NCI-H1048 (cell line): ENCODE data around the gene FGD4.

Source experiments
- DNase-seq: peaks from one replicate; lab custom pipeline; 2025; lab: John Stamatoyannopoulos, UW

FGD4 gene

DNA sequence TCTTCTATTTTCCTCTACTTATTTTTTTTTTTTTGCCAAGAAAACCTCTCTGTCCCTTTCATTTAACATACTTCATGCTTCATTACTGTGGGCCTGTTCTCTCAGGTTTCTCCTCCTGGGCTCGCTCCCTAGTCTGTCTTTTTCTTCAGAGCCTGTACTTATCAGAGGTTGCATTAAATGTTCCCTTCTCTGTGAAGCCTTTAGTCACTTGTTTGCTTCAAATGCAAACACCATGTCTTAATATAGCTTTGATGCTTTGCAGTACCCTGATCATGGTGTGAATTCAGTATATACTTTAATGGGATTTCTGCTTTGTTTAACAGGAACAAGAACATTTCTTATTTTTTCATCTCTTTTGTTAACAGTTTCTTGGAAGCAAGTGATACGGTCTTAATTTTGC, 207.1 kb downstream of the FGD4 start:
- DNase-seq = no peak

DNA sequence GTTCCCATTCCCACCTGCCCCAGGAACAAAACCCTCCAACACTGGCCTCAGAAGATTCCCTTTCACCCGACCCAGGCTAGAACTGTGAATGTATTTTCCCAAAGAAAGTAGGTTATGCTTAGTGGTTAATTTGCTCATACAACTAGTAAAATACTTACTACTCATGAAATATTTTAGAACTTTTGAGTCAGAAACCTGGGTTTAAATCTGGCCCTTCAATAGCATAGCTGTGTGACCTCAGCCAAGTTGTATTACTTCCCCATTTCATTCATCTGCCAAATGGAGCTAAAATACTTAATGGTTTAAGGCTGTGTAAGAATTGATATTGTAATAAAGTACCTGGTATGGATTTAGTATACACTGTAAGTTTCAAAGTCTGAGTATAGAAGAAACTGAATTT, 210.6 kb downstream of the FGD4 start:
- DNase-seq = no peak

GRCh38 chr12:32611986-32612385, 212.6 kb downstream of the FGD4 start:
- DNase-seq = no peak

DNA sequence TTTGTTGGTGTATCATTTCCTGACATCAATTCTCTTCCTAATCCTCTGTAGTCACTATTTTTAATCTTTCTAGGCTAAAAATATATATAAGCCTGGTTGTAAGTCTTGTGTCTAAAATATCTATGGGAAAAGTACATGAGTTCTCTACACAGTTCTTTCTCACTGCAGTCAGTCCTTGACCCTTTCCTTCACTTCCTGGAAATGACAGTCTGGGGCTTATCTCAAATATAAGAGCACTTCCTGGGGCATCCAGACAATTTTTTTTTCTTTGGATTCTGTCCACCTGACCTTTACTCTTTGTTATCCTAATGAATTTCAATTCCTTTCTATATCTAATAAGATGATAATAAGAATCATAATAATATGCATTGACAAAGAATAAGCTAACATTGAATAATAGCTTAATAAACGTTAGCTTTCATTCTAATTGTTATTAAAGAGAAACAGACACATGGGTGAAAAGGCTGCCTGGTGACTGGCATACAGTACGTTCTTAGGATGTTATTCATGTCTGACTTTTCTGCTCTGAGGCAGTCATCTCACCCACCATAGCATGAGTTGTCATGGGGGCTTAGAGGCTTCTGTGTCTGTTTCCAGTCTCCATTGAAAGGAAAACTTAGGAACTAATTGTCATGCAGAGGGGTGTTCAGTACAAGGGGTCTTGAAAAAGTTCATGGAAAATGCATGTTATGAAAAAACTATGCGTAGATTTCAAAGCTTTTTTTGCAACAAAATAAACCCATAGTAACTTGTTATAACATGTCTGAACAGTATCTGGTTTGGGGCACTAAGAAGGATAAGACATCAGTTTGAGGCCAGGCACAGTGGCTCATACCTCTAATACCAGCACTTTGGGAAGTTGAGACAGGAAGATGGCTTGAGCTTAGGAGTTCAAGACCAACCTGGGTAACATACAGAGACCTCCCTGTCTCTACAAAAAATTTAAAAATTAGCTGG, 213.6 kb downstream of the FGD4 start:
- no peak for DNase-seq

GRCh38 chr12:32615441-32615840, 216.1 kb downstream of the FGD4 start:
- no peak for DNase-seq

DNA sequence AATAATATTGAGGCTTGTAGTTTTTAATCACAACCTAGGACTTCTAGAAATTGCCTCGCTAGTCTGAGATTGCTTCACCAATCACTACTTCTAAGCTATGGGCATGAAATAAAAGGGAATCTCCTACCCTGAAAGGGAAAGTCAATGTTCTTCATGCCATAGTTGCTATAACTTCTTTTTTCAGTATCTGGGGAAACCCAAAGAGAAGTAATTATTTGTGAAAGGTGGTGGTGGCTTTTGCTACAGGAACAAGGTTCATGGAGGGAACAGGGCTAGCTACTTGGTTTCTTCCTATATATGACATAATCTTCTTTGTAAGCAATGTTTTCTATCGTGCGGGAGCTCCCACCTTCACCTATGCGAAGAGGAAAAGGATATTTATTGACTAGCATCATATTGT, 218.2 kb downstream of the FGD4 start:
- no peak for DNase-seq

GRCh38 chr12:32618115-32618514, 218.8 kb downstream of the FGD4 start:
- DNase-seq = no peak

- DNase-seq = no peak
These were observed 228.6 kb downstream of the FGD4 start for GRCh38 chr12:32627976-32628375.

DNA sequence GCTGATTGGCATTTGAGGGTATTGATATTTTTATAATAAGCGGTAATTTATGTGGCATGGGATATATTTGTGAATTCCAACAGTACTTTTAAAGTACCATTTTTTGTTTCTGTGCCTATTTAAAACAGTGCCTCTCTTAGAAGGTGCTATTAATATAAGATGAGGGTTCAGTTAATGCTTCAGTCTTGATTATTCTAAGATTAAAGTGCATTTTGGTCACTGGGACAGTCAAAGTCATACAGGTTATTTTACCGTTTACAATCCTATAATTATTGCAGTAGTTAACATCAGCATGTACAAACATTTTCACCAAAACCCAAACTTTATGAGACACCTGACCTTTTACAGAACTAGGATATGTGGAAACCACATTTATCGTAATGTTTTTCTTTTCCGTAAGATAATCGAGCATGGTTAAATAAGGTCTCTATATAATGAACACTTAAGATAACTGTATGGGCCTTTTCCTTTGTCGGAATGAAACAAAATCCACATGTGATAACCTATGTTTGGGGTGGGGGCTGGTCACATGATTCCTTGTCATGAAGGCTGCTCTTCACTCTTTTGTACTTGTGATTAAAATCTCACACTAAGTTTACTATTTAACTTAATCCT, 242.0 kb downstream of the FGD4 start:
- no peak for DNase-seq

- no peak for DNase-seq
These were observed 245.1 kb downstream of the FGD4 start for GRCh38 chr12:32644431-32644830.

DNA sequence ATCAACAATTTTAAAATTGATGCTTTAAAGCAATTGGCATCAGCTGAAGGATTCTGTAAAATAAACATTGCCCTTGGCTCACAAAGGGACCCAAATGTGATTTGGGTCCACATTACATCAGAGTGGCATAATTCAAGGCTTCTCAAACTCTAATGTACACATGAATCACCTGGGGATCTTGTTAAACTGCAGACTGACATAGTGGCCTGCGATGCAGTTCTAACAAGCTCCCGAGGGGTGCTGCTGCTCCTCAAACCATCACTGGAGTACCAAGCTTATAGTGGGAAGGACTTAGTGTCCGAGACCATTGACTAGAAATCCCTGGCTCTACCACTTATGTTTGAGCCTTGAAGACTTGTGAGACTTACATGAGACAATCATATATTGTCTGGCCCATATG, 247.9 kb downstream of the FGD4 start:
- DNase-seq = no peak

DNA sequence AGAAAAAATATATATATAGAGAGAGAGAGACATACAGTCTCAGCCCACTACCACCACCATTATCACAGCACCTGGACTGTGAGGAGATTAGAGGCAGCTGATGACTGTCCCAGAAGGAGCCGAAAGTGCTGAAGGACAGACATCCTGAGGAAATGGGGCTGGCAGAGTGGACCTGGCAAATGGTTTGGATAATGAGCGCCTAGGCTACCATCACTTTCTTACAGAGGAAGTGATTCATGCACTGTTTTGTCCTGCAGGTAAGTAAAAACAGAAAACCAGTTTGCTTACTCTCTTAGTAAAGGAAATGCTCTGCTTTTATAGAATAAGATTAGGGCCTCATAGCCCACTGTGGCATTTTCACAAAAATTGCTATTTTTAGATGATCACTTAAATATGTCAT, 251.2 kb downstream of the FGD4 start:
- DNase-seq = no peak

DNA sequence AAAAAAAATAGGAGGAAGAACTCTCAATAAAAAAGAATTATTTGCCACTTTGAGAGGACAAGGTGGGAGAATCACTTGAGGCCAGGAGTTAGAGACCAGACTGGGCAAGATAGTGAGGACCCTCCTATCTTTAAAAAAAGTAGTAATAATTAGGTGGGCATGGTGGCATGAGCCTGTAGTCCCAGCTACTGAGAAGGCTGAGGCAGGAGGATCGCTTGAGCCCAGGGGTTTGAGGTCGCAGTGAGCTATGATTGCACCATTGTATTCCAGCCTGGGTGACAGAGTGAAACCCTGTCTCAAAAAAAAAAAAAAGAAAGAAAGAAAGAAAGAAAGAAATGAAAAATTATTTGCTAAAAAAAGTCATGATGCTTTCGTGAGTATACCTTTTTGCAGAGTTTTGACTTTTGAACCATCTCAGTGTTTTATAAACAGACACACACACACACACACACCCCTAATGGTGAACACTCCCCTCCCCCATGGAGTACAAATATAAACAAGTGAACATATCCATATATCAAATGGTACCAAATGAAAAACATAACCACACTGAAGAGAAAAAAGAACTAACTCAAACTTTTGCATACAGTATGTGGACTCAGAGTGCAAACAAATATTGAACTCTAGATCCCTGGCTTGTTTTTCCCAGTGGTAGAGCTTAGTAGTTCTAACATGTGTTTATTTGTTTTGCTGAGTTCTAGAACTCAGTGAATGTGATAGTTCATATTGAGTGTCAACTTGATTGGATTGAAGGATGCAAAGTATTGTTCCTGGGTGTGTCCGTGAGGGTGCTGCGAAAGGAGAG, 252.0 kb downstream of the FGD4 start:
- DNase-seq = no peak

DNA sequence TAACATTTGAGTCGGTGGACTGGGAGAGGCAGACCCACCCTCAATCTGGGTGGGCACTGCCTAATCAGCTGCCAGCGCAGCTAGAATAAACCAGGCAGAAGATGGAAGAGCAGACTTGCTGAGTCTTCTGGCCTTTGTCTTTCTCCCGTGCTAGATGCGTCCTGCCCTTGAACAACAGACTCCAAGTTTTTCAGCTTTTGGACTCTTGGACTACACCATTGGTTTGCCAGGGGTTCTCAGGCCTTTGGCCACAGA, 252.5 kb downstream of the FGD4 start:
- DNase-seq = no peak

DNA sequence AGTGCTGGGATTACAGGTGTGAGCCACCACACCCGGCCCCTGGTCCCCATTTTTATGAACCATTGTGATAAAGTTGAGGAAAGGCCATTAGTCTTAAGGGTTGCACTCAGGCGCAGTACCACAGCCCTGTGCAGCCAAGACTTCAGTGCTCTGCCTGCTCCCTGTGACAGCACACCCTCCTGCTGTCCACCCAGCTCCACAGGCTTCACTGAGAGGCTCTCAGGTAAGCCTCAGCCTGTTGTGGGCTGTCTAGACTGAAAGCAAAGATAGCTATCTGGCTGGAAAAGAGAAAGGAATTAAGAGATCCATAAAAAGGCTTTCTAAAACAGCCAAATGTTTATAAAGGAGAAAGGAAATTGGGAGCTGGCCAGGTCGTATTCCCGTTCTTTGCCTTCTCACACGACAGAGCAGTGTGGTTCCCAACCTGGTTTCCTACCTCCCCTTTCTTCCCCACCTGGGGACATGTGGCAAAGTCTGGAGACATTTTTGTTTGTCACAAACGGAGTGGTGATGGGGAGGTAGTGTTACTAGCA, 260.6 kb downstream of the FGD4 start:
- DNase-seq = no peak

GRCh38 chr12:32661706-32662105, 262.3 kb downstream of the FGD4 start:
- no peak for DNase-seq

GRCh38 chr12:32662665-32663064, 263.3 kb downstream of the FGD4 start:
- DNase-seq = no peak

- DNase-seq = no peak
These were observed 266.7 kb downstream of the FGD4 start for GRCh38 chr12:32666018-32666417.

DNA sequence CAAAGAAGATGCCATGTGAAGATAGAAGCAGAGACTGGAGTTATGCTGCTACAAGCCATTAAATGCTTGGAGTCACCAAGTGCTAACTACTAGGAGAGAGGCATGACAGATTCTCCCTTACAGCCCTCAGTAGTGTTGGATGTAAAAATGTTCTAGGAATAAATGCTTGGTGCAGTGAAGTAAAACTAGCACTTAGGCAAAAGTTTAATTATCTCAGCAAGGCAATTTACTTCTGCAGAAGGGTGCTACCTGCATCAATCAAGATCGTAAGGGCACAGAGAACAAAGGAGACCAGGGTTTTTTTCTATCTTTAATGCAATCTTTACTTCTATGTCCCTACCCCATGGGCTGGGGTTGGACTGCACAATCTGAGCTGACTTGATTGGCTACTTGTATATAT, 270.2 kb downstream of the FGD4 start:
- DNase-seq = no peak

- DNase-seq = peak; percentile 38
These were observed 272.8 kb downstream of the FGD4 start for GRCh38 chr12:32671930-32672780.

- DNase-seq = peak; percentile 90
These were observed 279.9 kb downstream of the FGD4 start, which contains the start of gene DNM1L for GRCh38 chr12:32679091-32679919. Gene DNM1L, plus strand, starts transcription at chr12:32679301. Its CDS starts 63 bp downstream, at chr12:32679364.
